ENCODE data around the gene L3MBTL4. TPM values are rescaled to one million over a fixed set of nuclear protein-coding genes. Genes with fewer than 3 reads are reported as not detected.

The L3MBTL4 gene
- total RNA-seq, 1 donor from 2014 or later = 0.59 TPM

GRCh38 chr18:6437937-6438818 is 23.5 kb upstream of the L3MBTL4 start:
- no peak for DNase-seq (ENCODE audit: extremely low spot score, unreplicated experiment)
- H3K36me3 Mint-ChIP-seq (ENCODE audit: unreplicated experiment) = no peaks in the 10 kb centered on the region
- no peak overlapping the region for H3K27ac Mint-ChIP-seq (ENCODE audit: unreplicated experiment)
- no peaks in the 10 kb centered on the region for H3K9me3 Mint-ChIP-seq (ENCODE audit: unreplicated experiment)
- H3K4me1 Mint-ChIP-seq (ENCODE audit: unreplicated experiment) = no peaks in the 10 kb centered on the region
- TF ChIP-seq CTCF (IDR thresholded peaks at IDR 0.05) = no peak
- H3K4me3 Mint-ChIP-seq (ENCODE audit: unreplicated experiment) = no peak overlapping the region
- H3K27me3 Mint-ChIP-seq (ENCODE audit: unreplicated experiment) = peaks cover 15% of the 10 kb centered on the region

GRCh38 chr18:6435731-6436130 is 21.0 kb upstream of the L3MBTL4 start:
- H3K9me3 Mint-ChIP-seq (ENCODE audit: unreplicated experiment) = no peaks in the 10 kb centered on the region
- H3K36me3 Mint-ChIP-seq (ENCODE audit: unreplicated experiment) = no peaks in the 10 kb centered on the region
- H3K27me3 Mint-ChIP-seq (ENCODE audit: unreplicated experiment) = peaks cover 14% of the 10 kb centered on the region
- no peak for TF ChIP-seq CTCF (IDR thresholded peaks at IDR 0.05)
- no peak overlapping the region for H3K4me3 Mint-ChIP-seq (ENCODE audit: unreplicated experiment)
- H3K4me1 Mint-ChIP-seq (ENCODE audit: unreplicated experiment) = no peaks in the 10 kb centered on the region
- H3K27ac Mint-ChIP-seq (ENCODE audit: unreplicated experiment) = no peak overlapping the region
- no peak for DNase-seq (ENCODE audit: extremely low spot score, unreplicated experiment)

- Mint-ChIP-seq H3K36me3 (ENCODE audit: unreplicated experiment) (no peaks in the 10 kb centered on the region), H3K27ac (ENCODE audit: unreplicated experiment) (no peak overlapping the region), H3K27me3 (ENCODE audit: unreplicated experiment) (peaks cover 14% of the 10 kb centered on the region), H3K4me1 (ENCODE audit: unreplicated experiment) (no peaks in the 10 kb centered on the region), H3K9me3 (ENCODE audit: unreplicated experiment) (no peaks in the 10 kb centered on the region), H3K4me3 (ENCODE audit: unreplicated experiment) (no peak overlapping the region)
- no peak for TF ChIP-seq CTCF (IDR thresholded peaks at IDR 0.05)
- no peak for DNase-seq (ENCODE audit: extremely low spot score, unreplicated experiment)
Observed at GRCh38 chr18:6434987-6435709, 20.4 kb upstream of the L3MBTL4 start.

GRCh38 chr18:6434481-6434880 is 19.8 kb upstream of the L3MBTL4 start:
- Mint-ChIP-seq H3K36me3 (ENCODE audit: unreplicated experiment) (no peaks in the 10 kb centered on the region), H3K4me1 (ENCODE audit: unreplicated experiment) (no peaks in the 10 kb centered on the region), H3K4me3 (ENCODE audit: unreplicated experiment) (no peak overlapping the region), H3K27ac (ENCODE audit: unreplicated experiment) (no peak overlapping the region), H3K9me3 (ENCODE audit: unreplicated experiment) (no peaks in the 10 kb centered on the region), H3K27me3 (ENCODE audit: unreplicated experiment) (peaks cover 15% of the 10 kb centered on the region)
- no peak for DNase-seq (ENCODE audit: extremely low spot score, unreplicated experiment)
- no peak for TF ChIP-seq CTCF (IDR thresholded peaks at IDR 0.05)
